Liver (tissue), 9 donors: ENCODE measurements around the gene DNAJB6. TPM values are rescaled to one million over a fixed set of nuclear protein-coding genes. Genes with fewer than 3 reads are reported as not detected.

ENCODE experiments used
- DNase-seq: peaks from one replicate; pipeline ENCODE4 v3.0.0-alpha.2; 2017; ENCODE audit warnings: low spot score
- H3K27ac ChIP-seq, 2 donors: one replicate each; pipeline ENCODE4 v1.7.0; 2013; ENCODE audit warnings: inconsistent platforms in 2 of 2, low read length in 2 of 2, control low read depth in 1 of 2, low read depth in 1 of 2, mild to moderate bottlenecking in 1 of 2
- H3K27me3 ChIP-seq, 4 donors: one replicate each; pipeline versions ENCODE4 v1.6.1 to v1.7.0; 2013; ENCODE audit warnings: low read length in 3 of 4, inconsistent platforms in 1 of 4, mild to moderate bottlenecking in 1 of 4, moderate library complexity in 1 of 4; ENCODE audit not compliant: control insufficient read depth in 4 of 4, insufficient read depth in 4 of 4
- H3K36me3 ChIP-seq, 4 donors: one replicate each; pipeline versions ENCODE4 v1.6.1 to v1.7.0; 2013; ENCODE audit warnings: low read length in 3 of 4, mild to moderate bottlenecking in 3 of 4, low read depth in 1 of 4, moderate library complexity in 1 of 4; ENCODE audit not compliant: control insufficient read depth in 4 of 4, insufficient read depth in 3 of 4
- H3K4me1 ChIP-seq, 4 donors: one replicate each; pipeline versions ENCODE4 v1.6.1 to v1.7.0; 2013; ENCODE audit warnings: low read length in 3 of 4, mild to moderate bottlenecking in 3 of 4, moderate library complexity in 1 of 4; ENCODE audit not compliant: control insufficient read depth in 4 of 4, insufficient read depth in 4 of 4
- H3K4me3 ChIP-seq, 3 donors: one replicate each; pipeline versions ENCODE4 v1.6.1 to v1.7.0; 2013; ENCODE audit warnings: low read length in 3 of 3, control low read depth in 1 of 3, low read depth in 1 of 3, mild to moderate bottlenecking in 1 of 3
- H3K9ac ChIP-seq, 2 donors: one replicate each; pipeline ENCODE4 v1.7.0; 2013; ENCODE audit warnings: low read length in 2 of 2, mild to moderate bottlenecking in 2 of 2, moderate library complexity in 2 of 2, control low read depth in 1 of 2, low read depth in 1 of 2
- H3K9me3 ChIP-seq, 4 donors: one replicate each; pipeline versions ENCODE4 v1.6.1 to v1.7.0; 2013; ENCODE audit warnings: low read length in 3 of 4; ENCODE audit not compliant: control insufficient read depth in 4 of 4
- ATF3 ChIP-seq: IDR thresholded peaks from 2 replicates; pipeline ENCODE4 v1.6.1; 2016; ENCODE audit warnings: antibody characterized with exemption
- CTCF ChIP-seq: fragments of 150-350 bp; IDR thresholded peaks from 2 replicates; pipeline ENCODE4 v1.5.1; 2017; ENCODE audit warnings: improper control_type of control experiment, low read depth, low read length; ENCODE audit not compliant: missing input control
- FOXA1 ChIP-seq: IDR thresholded peaks from 2 replicates; pipeline ENCODE4 v1.6.1; 2016; ENCODE audit warnings: antibody characterized with exemption
- FOXA2 ChIP-seq: IDR thresholded peaks from 2 replicates; pipeline ENCODE4 v1.6.1; 2016; ENCODE audit warnings: antibody characterized with exemption
- GABPA ChIP-seq, 2 donors: IDR thresholded peaks in 1 of 2; conservative IDR thresholded peaks in 1 of 2; 2 replicates each; pipeline ENCODE4 v1.6.1; 2016; ENCODE audit warnings: antibody characterized with exemption in 2 of 2, mild to moderate bottlenecking in 1 of 2, moderate library complexity in 1 of 2
- HNF4A ChIP-seq, 2 donors: conservative IDR thresholded peaks; 2 replicates each; pipeline ENCODE4 v1.6.1; 2016; ENCODE audit warnings: antibody characterized with exemption in 2 of 2, mild to moderate bottlenecking in 2 of 2
- HNF4G ChIP-seq: IDR thresholded peaks from 2 replicates; pipeline ENCODE4 v1.6.1; 2016; ENCODE audit warnings: antibody characterized with exemption
- JUND ChIP-seq, 2 donors: IDR thresholded peaks; 2 replicates each; pipeline ENCODE4 v1.6.1; 2016; ENCODE audit warnings: antibody characterized with exemption in 2 of 2
- MAX ChIP-seq: IDR thresholded peaks from 2 replicates; pipeline ENCODE4 v1.6.1; 2016; ENCODE audit warnings: antibody characterized with exemption
- REST ChIP-seq: IDR thresholded peaks from 2 replicates; pipeline ENCODE4 v1.6.1; 2016; ENCODE audit warnings: antibody characterized with exemption, mild to moderate bottlenecking
- RXRA ChIP-seq, 2 donors: IDR thresholded peaks; 2 replicates each; pipeline ENCODE4 v1.6.1; 2017 to 2018; ENCODE audit warnings: antibody characterized with exemption in 2 of 2, mild to moderate bottlenecking in 1 of 2
- SP1 ChIP-seq: IDR thresholded peaks from 2 replicates; pipeline ENCODE4 v1.6.1; 2018; ENCODE audit warnings: antibody characterized with exemption, mild to moderate bottlenecking
- TAF1 ChIP-seq: conservative IDR thresholded peaks from 2 replicates; pipeline ENCODE4 v1.6.1; 2016; ENCODE audit warnings: antibody characterized with exemption, mild to moderate bottlenecking
- YY1 ChIP-seq: IDR thresholded peaks from 2 replicates; pipeline ENCODE4 v1.6.1; 2016; ENCODE audit warnings: antibody characterized with exemption, mild to moderate bottlenecking
- ZBTB33 ChIP-seq: IDR thresholded peaks from 2 replicates; pipeline ENCODE4 v1.6.1; 2016; ENCODE audit warnings: antibody characterized with exemption
- WGBS: extraction: QIAGEN DNeasy Blood & Tissue Kit; methylation state at CpG from one replicate; pipeline ENCODE4 v1.1.7; 2013; 5-methylcytosine and 5-hydroxymethylcytosine counted together
- polyA plus RNA-seq, 2 donors: library from polyadenylated mRNA; stranded (reverse) in 1 of 2; unstranded in 1 of 2; fragments of 200-250 nt in 1 of 2; fragments of >200 nt in 1 of 2; fragmentation: Nextera tagmentation in 1 of 2; extraction: Ambion mirVana in 1 of 2; gene quantifications; one replicate each; pipeline versions ENCODE4 v1.2.1 to v1.2.3, GENCODE V29; 2013 to 2015
- total RNA-seq, 2 donors: library from RNA; depleted of rRNA; stranded (reverse); fragments of >200 nt; gene quantifications; one replicate each; pipeline ENCODE4 v1.2.3, GENCODE V29; 2014
- donor health status: healthy.
- donor health status: healthy.
- donor health status: healthy.
- donor health status: healthy.
- donor health status: healthy.

Gene DNAJB6
- total and polyA plus RNA-seq, 4 donors, result 26.5 to 46.6 (median 42.4) TPM

- 91% methylated on average over 29 of the region's 29 CpGs for WGBS
- Histone ChIP-seq H3K9ac (no peak overlapping the region), H3K4me3 (no peak overlapping the region), H3K4me1 (peaks cover 0 to 3% (median 0%) of the 10 kb centered on the region in 4 donors), H3K27ac (no peak overlapping the region), H3K27me3 (no peaks in the 10 kb centered on the region), H3K36me3 (peaks cover 0 to 12% (median 3%) of the 10 kb centered on the region in 4 donors), H3K9me3 (no peaks in the 10 kb centered on the region)
- no peak for DNase-seq
- TF ChIP-seq TAF1 (no peak), HNF4G (no peak), MAX (no peak), YY1 (no peak), ATF3 (no peak), FOXA1 (no peak), ZBTB33 (no peak), CTCF (no peak), FOXA2 (no peak), REST (no peak), GABPA (IDR thresholded peaks at IDR 0.05 in 1 of 2, conservative IDR thresholded peaks at IDR 0.05 in 1 of 2) (no peak), SP1 (no peak), JUND (IDR thresholded peaks at IDR 0.05) (no peak)
These were observed 65.0 kb downstream of the DNAJB6 start for GRCh38 chr7:157401567-157402387.

GRCh38 chr7:157402388-157402703 is 65.5 kb downstream of the DNAJB6 start:
- WGBS, result 96% methylated on average over 12 of the region's 12 CpGs
- peaks cover 0 to 3% (median 0%) of the 10 kb centered on the region in 4 donors for H3K4me1 ChIP-seq
- no peak overlapping the region for H3K4me3 ChIP-seq
- DNase-seq, result no peak
- TF ChIP-seq FOXA2 (no peak), JUND (IDR thresholded peaks at IDR 0.05) (no peak), RXRA (IDR thresholded peaks at IDR 0.05) (no peak), ATF3 (no peak), GABPA (IDR thresholded peaks at IDR 0.05 in 1 of 2, conservative IDR thresholded peaks at IDR 0.05 in 1 of 2) (no peak), FOXA1 (no peak), CTCF (no peak), HNF4A (conservative IDR thresholded peaks at IDR 0.05) (no peak), MAX (no peak), SP1 (no peak), HNF4G (no peak)
- H3K9ac ChIP-seq, result no peak overlapping the region
- H3K36me3 ChIP-seq, result peaks cover 0 to 12% (median 4%) of the 10 kb centered on the region in 4 donors
- no peak overlapping the region for H3K27ac ChIP-seq
- no peaks in the 10 kb centered on the region for H3K9me3 ChIP-seq
- no peaks in the 10 kb centered on the region for H3K27me3 ChIP-seq
